ENCODE data around the gene LRP2.

DNA sequence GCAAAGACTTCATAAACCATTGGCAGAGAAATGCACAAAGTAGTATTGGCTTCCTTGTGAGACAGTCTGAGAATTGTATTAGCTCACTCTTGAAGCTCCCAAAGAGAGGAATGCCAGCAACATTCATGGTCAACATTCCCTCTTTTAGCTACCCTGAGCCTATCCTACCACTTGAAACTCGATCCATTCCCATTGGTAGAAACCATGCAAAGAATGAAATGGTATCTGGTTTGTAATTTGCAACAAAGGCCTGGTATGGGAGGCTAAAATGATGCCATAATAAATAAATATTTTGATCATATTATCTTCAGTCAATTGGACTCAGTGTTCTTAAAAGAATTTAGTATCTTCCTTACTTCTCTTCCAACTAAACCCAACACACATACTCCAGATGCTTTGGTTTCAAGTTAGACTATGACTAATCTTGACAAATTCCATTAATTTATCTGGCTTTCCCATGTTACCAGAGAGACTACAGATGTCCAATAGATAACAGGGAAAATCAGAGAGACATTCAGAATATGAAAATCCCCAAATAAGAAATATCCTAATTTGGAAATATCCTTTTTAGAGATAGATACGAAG, 190.1 kb downstream of the LRP2 start:
- TF ChIP-seq, protein P1, sequence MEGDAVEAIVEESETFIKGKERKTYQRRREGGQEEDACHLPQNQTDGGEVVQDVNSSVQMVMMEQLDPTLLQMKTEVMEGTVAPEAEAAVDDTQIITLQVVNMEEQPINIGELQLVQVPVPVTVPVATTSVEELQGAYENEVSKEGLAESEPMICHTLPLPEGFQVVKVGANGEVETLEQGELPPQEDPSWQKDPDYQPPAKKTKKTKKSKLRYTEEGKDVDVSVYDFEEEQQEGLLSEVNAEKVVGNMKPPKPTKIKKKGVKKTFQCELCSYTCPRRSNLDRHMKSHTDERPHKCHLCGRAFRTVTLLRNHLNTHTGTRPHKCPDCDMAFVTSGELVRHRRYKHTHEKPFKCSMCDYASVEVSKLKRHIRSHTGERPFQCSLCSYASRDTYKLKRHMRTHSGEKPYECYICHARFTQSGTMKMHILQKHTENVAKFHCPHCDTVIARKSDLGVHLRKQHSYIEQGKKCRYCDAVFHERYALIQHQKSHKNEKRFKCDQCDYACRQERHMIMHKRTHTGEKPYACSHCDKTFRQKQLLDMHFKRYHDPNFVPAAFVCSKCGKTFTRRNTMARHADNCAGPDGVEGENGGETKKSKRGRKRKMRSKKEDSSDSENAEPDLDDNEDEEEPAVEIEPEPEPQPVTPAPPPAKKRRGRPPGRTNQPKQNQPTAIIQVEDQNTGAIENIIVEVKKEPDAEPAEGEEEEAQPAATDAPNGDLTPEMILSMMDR (IDR thresholded peaks at IDR 0.05) = no peak
- TF ChIP-seq POLR2A (IDR thresholded peaks at IDR 0.05) = no peak
- TF ChIP-seq POLR2AphosphoS5 (IDR thresholded peaks at IDR 0.05) = no peak
- TF ChIP-seq EP300 (IDR thresholded peaks at IDR 0.05) = no peak

Measured in gastroesophageal sphincter (tissue), 3 donors.